WTC11 (cell line): ENCODE measurements around the gene ENG.

Experiments
- E2F5 ChIP-seq: sonication (generic); formaldehyde crosslinking; IDR thresholded peaks from 2 replicates; pipeline ENCODE4 v1.8.1; 2022; ENCODE audit warnings: mild to moderate bottlenecking, moderate library complexity, missing genetic modification reagents
- ESRRA ChIP-seq: sonication (generic); formaldehyde crosslinking; IDR thresholded peaks from 2 replicates; pipeline ENCODE4 v1.8.1; 2022; ENCODE audit warnings: mild to moderate bottlenecking, missing genetic modification reagents, borderline replicate concordance
- FOXK1 ChIP-seq: sonication (generic); formaldehyde crosslinking; IDR thresholded peaks from 2 replicates; pipeline ENCODE4 v1.8.0; 2022; ENCODE audit warnings: mild to moderate bottlenecking, moderate library complexity, missing genetic modification reagents
- HMGXB4 ChIP-seq: sonication (generic); formaldehyde crosslinking; IDR thresholded peaks from 2 replicates; pipeline ENCODE4 v1.8.1; 2023; ENCODE audit warnings: mild to moderate bottlenecking, moderate library complexity, missing genetic modification reagents
- MAX ChIP-seq: sonication (generic); formaldehyde crosslinking; IDR thresholded peaks from 2 replicates; pipeline ENCODE4 v1.8.0; 2022; ENCODE audit warnings: mild to moderate bottlenecking, missing genetic modification reagents
- PRRX2 ChIP-seq: fragments of 250-450 bp; sonication (Bioruptor Pico); IDR thresholded peaks from 2 replicates; pipeline ENCODE4 v1.8.0; 2021; ENCODE audit warnings: mild to moderate bottlenecking
- SP1 ChIP-seq: sonication (generic); formaldehyde crosslinking; conservative IDR thresholded peaks from 2 replicates; pipeline ENCODE4 v1.8.1; 2022; ENCODE audit warnings: missing genetic modification reagents
- STAT6 ChIP-seq: sonication (generic); formaldehyde crosslinking; conservative IDR thresholded peaks from 2 replicates; pipeline ENCODE4 v1.8.1; 2023; ENCODE audit warnings: mild to moderate bottlenecking, low read depth, missing genetic modification reagents, moderate library complexity
- ZNF121 ChIP-seq: sonication (generic); formaldehyde crosslinking; IDR thresholded peaks from 2 replicates; pipeline ENCODE4 v1.8.0; 2023; ENCODE audit warnings: missing genetic modification reagents
- ZNF532 ChIP-seq: fragments of 250-450 bp; sonication (Bioruptor Pico); IDR thresholded peaks from 2 replicates; pipeline ENCODE4 v1.9.0; 2021; ENCODE audit warnings: mild to moderate bottlenecking, borderline replicate concordance
- TF ChIP-seq, protein P1 (sequence below): sonication (generic); formaldehyde crosslinking; IDR thresholded peaks from 2 replicates; pipeline ENCODE4 v1.8.1; 2022; ENCODE audit warnings: low read depth, missing genetic modification reagents, borderline replicate concordance
- TF ChIP-seq, protein P2 (sequence below): fragments of 200-600 bp; IDR thresholded peaks from 2 replicates; pipeline ENCODE4 v1.8.0; 2022; ENCODE audit warnings: antibody characterized with exemption
- TF ChIP-seq, protein P3 (sequence below): sonication (generic); formaldehyde crosslinking; IDR thresholded peaks from 2 replicates; pipeline ENCODE4 v1.8.1; 2023; ENCODE audit warnings: mild to moderate bottlenecking, missing genetic modification reagents, moderate library complexity

GRCh38 chr9:127828262-127829031 lies 26.0 kb downstream of the ENG start:
- no peak for TF ChIP-seq E2F5 (CRISPR knock-in tag)
- TF ChIP-seq, protein P1, sequence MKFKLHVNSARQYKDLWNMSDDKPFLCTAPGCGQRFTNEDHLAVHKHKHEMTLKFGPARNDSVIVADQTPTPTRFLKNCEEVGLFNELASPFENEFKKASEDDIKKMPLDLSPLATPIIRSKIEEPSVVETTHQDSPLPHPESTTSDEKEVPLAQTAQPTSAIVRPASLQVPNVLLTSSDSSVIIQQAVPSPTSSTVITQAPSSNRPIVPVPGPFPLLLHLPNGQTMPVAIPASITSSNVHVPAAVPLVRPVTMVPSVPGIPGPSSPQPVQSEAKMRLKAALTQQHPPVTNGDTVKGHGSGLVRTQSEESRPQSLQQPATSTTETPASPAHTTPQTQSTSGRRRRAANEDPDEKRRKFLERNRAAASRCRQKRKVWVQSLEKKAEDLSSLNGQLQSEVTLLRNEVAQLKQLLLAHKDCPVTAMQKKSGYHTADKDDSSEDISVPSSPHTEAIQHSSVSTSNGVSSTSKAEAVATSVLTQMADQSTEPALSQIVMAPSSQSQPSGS (CRISPR knock-in tag), result no peak
- TF ChIP-seq, protein P2, sequence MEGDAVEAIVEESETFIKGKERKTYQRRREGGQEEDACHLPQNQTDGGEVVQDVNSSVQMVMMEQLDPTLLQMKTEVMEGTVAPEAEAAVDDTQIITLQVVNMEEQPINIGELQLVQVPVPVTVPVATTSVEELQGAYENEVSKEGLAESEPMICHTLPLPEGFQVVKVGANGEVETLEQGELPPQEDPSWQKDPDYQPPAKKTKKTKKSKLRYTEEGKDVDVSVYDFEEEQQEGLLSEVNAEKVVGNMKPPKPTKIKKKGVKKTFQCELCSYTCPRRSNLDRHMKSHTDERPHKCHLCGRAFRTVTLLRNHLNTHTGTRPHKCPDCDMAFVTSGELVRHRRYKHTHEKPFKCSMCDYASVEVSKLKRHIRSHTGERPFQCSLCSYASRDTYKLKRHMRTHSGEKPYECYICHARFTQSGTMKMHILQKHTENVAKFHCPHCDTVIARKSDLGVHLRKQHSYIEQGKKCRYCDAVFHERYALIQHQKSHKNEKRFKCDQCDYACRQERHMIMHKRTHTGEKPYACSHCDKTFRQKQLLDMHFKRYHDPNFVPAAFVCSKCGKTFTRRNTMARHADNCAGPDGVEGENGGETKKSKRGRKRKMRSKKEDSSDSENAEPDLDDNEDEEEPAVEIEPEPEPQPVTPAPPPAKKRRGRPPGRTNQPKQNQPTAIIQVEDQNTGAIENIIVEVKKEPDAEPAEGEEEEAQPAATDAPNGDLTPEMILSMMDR, result no peak
- no peak for TF ChIP-seq ESRRA (CRISPR knock-in tag)
- TF ChIP-seq SP1, result peak; percentile 59; the same call in 1 of the 2 replicates
- TF ChIP-seq PRRX2, result no peak
- TF ChIP-seq ZNF532, result no peak
- peak; percentile 58; the same call in 1 of the 2 replicates for TF ChIP-seq FOXK1
- TF ChIP-seq STAT6, result no peak
- TF ChIP-seq ZNF121 (CRISPR knock-in tag), result no peak
- TF ChIP-seq, protein P3, sequence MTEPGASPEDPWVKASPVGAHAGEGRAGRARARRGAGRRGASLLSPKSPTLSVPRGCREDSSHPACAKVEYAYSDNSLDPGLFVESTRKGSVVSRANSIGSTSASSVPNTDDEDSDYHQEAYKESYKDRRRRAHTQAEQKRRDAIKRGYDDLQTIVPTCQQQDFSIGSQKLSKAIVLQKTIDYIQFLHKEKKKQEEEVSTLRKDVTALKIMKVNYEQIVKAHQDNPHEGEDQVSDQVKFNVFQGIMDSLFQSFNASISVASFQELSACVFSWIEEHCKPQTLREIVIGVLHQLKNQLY (CRISPR knock-in tag), result no peak
- peak; percentile 58; the same call in 1 of the 2 replicates for TF ChIP-seq HMGXB4 (CRISPR knock-in tag)
- TF ChIP-seq MAX (CRISPR knock-in tag), result peak; percentile 65; the same call in 1 of the 2 replicates
